Measurements from ENCODE around the gene GPBAR1.

DNA sequence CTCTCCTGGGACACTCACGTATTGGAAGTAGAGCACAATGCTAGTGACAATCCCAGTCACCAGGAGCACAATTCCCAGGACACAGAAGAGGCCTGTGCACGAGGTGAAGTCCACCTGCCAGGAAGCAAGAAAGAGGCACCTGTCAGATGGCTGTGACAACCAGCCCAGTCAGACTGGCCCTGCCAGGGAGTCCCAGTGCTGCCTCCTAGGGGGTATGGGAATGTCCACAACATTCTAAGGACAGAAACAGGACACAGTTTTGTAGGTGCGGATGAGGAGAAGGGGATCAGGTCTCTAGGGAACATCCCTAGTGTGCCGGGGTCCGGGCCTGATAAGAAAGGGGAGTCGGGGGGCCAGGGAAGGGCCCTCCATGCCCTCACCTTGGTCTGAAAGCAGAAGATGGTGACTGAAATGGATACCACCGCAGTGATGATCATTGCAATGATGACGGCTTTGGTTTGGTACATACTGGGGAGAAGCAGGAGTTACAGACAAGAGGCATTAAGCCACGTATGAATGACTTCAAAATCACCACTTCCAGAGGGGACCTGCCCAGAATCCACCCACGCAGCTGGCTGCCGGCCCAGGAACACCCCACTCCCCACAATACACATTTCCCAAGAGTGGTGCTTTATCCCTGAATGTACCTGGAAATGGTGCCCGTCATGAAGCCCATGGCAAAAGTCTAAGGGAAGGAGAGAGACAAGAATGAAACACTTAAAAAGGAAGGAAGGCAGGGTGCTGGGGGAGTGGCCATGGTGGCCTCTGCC, 16.4 kb downstream of the GPBAR1 start:
- no peak for TF ChIP-seq CTCF (IDR thresholded peaks at IDR 0.05)
- TF ChIP-seq IRF2 (CRISPR knock-in tag; IDR thresholded peaks at IDR 0.05; ENCODE audit: borderline replicate concordance, low read depth) = no peak
- TF ChIP-seq, protein P1, sequence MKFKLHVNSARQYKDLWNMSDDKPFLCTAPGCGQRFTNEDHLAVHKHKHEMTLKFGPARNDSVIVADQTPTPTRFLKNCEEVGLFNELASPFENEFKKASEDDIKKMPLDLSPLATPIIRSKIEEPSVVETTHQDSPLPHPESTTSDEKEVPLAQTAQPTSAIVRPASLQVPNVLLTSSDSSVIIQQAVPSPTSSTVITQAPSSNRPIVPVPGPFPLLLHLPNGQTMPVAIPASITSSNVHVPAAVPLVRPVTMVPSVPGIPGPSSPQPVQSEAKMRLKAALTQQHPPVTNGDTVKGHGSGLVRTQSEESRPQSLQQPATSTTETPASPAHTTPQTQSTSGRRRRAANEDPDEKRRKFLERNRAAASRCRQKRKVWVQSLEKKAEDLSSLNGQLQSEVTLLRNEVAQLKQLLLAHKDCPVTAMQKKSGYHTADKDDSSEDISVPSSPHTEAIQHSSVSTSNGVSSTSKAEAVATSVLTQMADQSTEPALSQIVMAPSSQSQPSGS (CRISPR knock-in tag; IDR thresholded peaks at IDR 0.05; ENCODE audit: borderline replicate concordance, low read depth) = no peak
- no peak for TF ChIP-seq ETV6 (CRISPR knock-in tag; IDR thresholded peaks at IDR 0.05)
- TF ChIP-seq PRRX2 (CRISPR knock-in tag; IDR thresholded peaks at IDR 0.05) = no peak
- no peak for TF ChIP-seq NR1H2 (CRISPR knock-in tag; IDR thresholded peaks at IDR 0.05)
- no peak for TF ChIP-seq MLX (CRISPR knock-in tag; IDR thresholded peaks at IDR 0.05)
- no peak for TF ChIP-seq HMGA2 (CRISPR knock-in tag; IDR thresholded peaks at IDR 0.05)
- no peak for TF ChIP-seq STAT6 (CRISPR knock-in tag; conservative IDR thresholded peaks at IDR 0.05; ENCODE audit: low read depth)
- TF ChIP-seq, protein P2, sequence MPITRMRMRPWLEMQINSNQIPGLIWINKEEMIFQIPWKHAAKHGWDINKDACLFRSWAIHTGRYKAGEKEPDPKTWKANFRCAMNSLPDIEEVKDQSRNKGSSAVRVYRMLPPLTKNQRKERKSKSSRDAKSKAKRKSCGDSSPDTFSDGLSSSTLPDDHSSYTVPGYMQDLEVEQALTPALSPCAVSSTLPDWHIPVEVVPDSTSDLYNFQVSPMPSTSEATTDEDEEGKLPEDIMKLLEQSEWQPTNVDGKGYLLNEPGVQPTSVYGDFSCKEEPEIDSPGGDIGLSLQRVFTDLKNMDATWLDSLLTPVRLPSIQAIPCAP (CRISPR knock-in tag; IDR thresholded peaks at IDR 0.05) = no peak
- no peak for TF ChIP-seq NFATC4 (CRISPR knock-in tag; IDR thresholded peaks at IDR 0.05)
- TF ChIP-seq, protein P3, sequence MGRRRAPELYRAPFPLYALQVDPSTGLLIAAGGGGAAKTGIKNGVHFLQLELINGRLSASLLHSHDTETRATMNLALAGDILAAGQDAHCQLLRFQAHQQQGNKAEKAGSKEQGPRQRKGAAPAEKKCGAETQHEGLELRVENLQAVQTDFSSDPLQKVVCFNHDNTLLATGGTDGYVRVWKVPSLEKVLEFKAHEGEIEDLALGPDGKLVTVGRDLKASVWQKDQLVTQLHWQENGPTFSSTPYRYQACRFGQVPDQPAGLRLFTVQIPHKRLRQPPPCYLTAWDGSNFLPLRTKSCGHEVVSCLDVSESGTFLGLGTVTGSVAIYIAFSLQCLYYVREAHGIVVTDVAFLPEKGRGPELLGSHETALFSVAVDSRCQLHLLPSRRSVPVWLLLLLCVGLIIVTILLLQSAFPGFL (CRISPR knock-in tag; IDR thresholded peaks at IDR 0.05; ENCODE audit: borderline replicate concordance) = no peak
- no peak for TF ChIP-seq JAZF1 (CRISPR knock-in tag; IDR thresholded peaks at IDR 0.05)
- TF ChIP-seq E2F1 (CRISPR knock-in tag; IDR thresholded peaks at IDR 0.05) = no peak
